ENCODE measurements around the gene PTPRZ1. TPM values are rescaled to one million over a fixed set of nuclear protein-coding genes. Genes with fewer than 3 reads are reported as not detected.

The PTPRZ1 gene
- total and polyA plus RNA-seq, 3 donors from 2014 or later, result 1.9 to 2.7 (median 2.2) TPM

GRCh38 chr7:121932768-121933167, 59.8 kb downstream of the PTPRZ1 start:
- no peak for TF ChIP-seq POLR2A (IDR thresholded peaks at IDR 0.05)
- TF ChIP-seq CTCF (IDR thresholded peaks at IDR 0.05), result no peak
- DNase-seq, result no peak
- no peak overlapping the region for H3K4me3 ChIP-seq
- H3K27me3 ChIP-seq, result no peaks in the 10 kb centered on the region
- 93 to 98% methylated on average over 1 of the region's 1 CpG for WGBS, 2 donors
- intact Hi-C loops (cut with DNase I; ENCODE audit: low total_unique reads), result no loop called here
- no peaks in the 10 kb centered on the region for H3K36me3 ChIP-seq (ENCODE audit: low read depth, missing control alignments)
- no peak overlapping the region for H3K27ac ChIP-seq
- no peaks in the 10 kb centered on the region for H3K9me3 ChIP-seq
- H3K4me1 ChIP-seq, result no peaks in the 10 kb centered on the region

- no peaks in the 10 kb centered on the region for H3K36me3 ChIP-seq (ENCODE audit: low read depth, missing control alignments)
- no peak overlapping the region for H3K4me3 ChIP-seq
- no peak for DNase-seq
- intact Hi-C loops (cut with DNase I; ENCODE audit: low total_unique reads), result no loop called here
- no peak overlapping the region for H3K27ac ChIP-seq
- no peaks in the 10 kb centered on the region for H3K9me3 ChIP-seq
- H3K4me1 ChIP-seq, result no peaks in the 10 kb centered on the region
- 87 to 95% methylated on average over 6 of the region's 6 CpGs for WGBS, 2 donors
- TF ChIP-seq POLR2A (IDR thresholded peaks at IDR 0.05), result no peak
- TF ChIP-seq CTCF (IDR thresholded peaks at IDR 0.05), result no peak
- H3K27me3 ChIP-seq, result no peaks in the 10 kb centered on the region
Observed at GRCh38 chr7:121936951-121937623, 64.1 kb downstream of the PTPRZ1 start.

GRCh38 chr7:121938429-121938996, 65.6 kb downstream of the PTPRZ1 start:
- no peak for TF ChIP-seq CTCF (IDR thresholded peaks at IDR 0.05)
- TF ChIP-seq POLR2A (IDR thresholded peaks at IDR 0.05), result no peak

GRCh38 chr7:121940918-121941317, 68.0 kb downstream of the PTPRZ1 start:
- no peaks in the 10 kb centered on the region for H3K27me3 ChIP-seq
- no peak for DNase-seq
- H3K9me3 ChIP-seq, result no peaks in the 10 kb centered on the region
- H3K4me3 ChIP-seq, result no peak overlapping the region
- H3K27ac ChIP-seq, result no peak overlapping the region
- intact Hi-C loops (cut with DNase I; ENCODE audit: low total_unique reads), result no loop called here
- no peaks in the 10 kb centered on the region for H3K4me1 ChIP-seq
- no peaks in the 10 kb centered on the region for H3K36me3 ChIP-seq (ENCODE audit: low read depth, missing control alignments)
- no peak for TF ChIP-seq POLR2A (IDR thresholded peaks at IDR 0.05)
- TF ChIP-seq CTCF (IDR thresholded peaks at IDR 0.05), result no peak
- WGBS, 2 donors, result 46 to 53% methylated on average over 3 of the region's 3 CpGs

More at GRCh38 chr7:121938429-121938996, 65.6 kb downstream of the PTPRZ1 start:
- Histone ChIP-seq H3K4me3 (no peak overlapping the region), H3K36me3 (ENCODE audit: low read depth, missing control alignments) (no peaks in the 10 kb centered on the region), H3K9me3 (no peaks in the 10 kb centered on the region), H3K27me3 (no peaks in the 10 kb centered on the region), H3K4me1 (no peaks in the 10 kb centered on the region), H3K27ac (no peak overlapping the region)
- WGBS, 2 donors, result 32 to 39% methylated on average over 4 of the region's 4 CpGs
- DNase-seq, result no peak
- intact Hi-C loops (cut with DNase I; ENCODE audit: low total_unique reads), result no loop called here

- Histone ChIP-seq H3K27me3 (no peaks in the 10 kb centered on the region), H3K27ac (no peak overlapping the region), H3K4me3 (no peak overlapping the region), H3K36me3 (ENCODE audit: low read depth, missing control alignments) (no peaks in the 10 kb centered on the region), H3K9me3 (no peaks in the 10 kb centered on the region), H3K4me1 (no peaks in the 10 kb centered on the region)
- TF ChIP-seq CTCF (IDR thresholded peaks at IDR 0.05) (no peak), POLR2A (IDR thresholded peaks at IDR 0.05) (no peak)
- WGBS, 2 donors, result 64 to 65% methylated on average over 2 of the region's 2 CpGs
- no peak for DNase-seq
- intact Hi-C loops (cut with DNase I; ENCODE audit: low total_unique reads), result no loop called here
Observed at GRCh38 chr7:121941830-121942229, 68.9 kb downstream of the PTPRZ1 start.

Measured in testis (tissue), 3 donors.